ENCODE data around the gene ERG28. TPM values are rescaled to one million over a fixed set of nuclear protein-coding genes. Genes with fewer than 3 reads are reported as not detected.

The ERG28 gene
- total and polyA plus RNA-seq, 10 of the 15 experiments (the other 5 are each of a cell fraction or from before 2014, with no cell fraction given): 15.2 to 67.0 (median 48.1) TPM

DNA sequence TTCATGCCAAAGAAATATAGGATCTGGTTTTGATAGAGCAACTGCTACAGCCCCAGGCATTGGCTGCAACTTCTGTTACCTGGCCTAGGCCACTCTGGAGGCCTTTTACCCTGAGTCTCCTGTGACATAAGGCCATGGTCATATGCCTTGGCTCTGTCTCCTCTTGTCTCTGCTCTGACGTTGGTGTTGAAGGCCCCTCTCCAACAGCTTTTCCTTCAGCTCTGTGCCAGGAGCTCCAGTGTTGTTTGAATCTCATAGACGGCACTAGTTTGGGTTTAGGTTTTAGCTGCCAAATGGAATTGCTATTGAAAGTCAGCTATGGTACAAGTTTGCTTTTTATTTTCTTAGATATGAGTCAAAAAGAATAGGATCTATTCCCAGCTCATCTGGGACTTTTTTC, 41.4 kb upstream of the ERG28 start:
- no peak for FAIRE-seq

DNA sequence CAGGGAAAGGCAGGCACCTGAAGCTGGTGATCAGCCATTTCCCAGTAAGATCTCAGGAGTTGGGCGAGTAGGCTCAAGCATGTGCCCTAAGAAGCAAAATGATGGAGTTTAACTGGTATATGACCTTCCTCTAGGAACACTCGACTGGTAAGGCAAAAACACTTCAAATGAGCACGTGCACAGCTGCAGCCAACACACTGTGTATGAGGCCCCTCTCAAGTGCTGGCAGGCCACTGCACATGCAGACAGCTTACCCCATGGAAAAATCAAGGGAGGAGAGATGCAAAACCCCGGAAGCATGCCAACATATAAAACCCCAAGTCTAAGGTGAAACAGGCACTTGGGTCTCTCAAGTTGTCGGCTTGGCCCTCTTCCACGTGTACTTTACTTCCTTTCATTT, 39.6 kb upstream of the ERG28 start:
- Histone ChIP-seq H4K20me1 (ENCODE audit: control insufficient read depth, insufficient read depth) (no peaks in the 10 kb centered on the region), H3K4me1 (ENCODE audit: control insufficient read depth, insufficient read depth, low read length) (no peaks in the 10 kb centered on the region), H3K4me2 (ENCODE audit: control insufficient read depth, insufficient read depth) (no peak overlapping the region), H3K27ac (ENCODE audit: control insufficient read depth, insufficient read depth) (no peak overlapping the region), H3K27me3 (replicated peaks in 1 of 2; ENCODE audit: control insufficient read depth in 2 of 2, insufficient read depth in 2 of 2, low read length in 1 of 2) (no peaks in the 10 kb centered on the region), H3K9ac (ENCODE audit: control insufficient read depth, insufficient read depth, low read length) (no peak overlapping the region), H3K4me3 (no peak overlapping the region), H3K9me3 (replicated peaks; ENCODE audit: control insufficient read depth, insufficient read depth, low read length) (no peaks in the 10 kb centered on the region), H2AFZ (ENCODE audit: control insufficient read depth, low read depth, low read length) (no peak overlapping the region), H3K79me2 (ENCODE audit: control insufficient read depth, insufficient read depth, low read length) (no peaks in the 10 kb centered on the region), H3K36me3 (ENCODE audit: control insufficient read depth in 2 of 2, insufficient read depth in 2 of 2, low read length in 1 of 2) (peaks cover 0 to 5% of the 10 kb centered on the region in 2 experiments; a peak in 3 of 4 replicates)
- WGBS (ENCODE audit: insufficient coverage, insufficient replicate concordance, low lambda C conversion rate, missing lambda C conversion rate): 92% methylated on average over 6 of the region's 6 CpGs
- ChIA-PET CTCF (interaction anchor here (1.1 to 1.2 kb wide), 2 partner anchors 9 to 207 kb away, joined by 3 to 4 read pairs; no protein-coding TSS in a partner anchor), SMC1A (ENCODE audit: uncharacterized antibody, unreplicated experiment) (no interaction called here), POLR2A (no interaction called here), RAD21 (ENCODE audit: unreplicated experiment) (no interaction called here)
- no peak for FAIRE-seq
- intact Hi-C loops (cut with micrococcal nuclease; ENCODE audit: unreplicated experiment) (no loop called here), in situ Hi-C loops (cut with MboI) (no loop called here)
- ATAC-seq: no peak
- no peak for DNase-seq (ENCODE audit: low read depth, low spot score)
- BruUV-seq (replicated peaks): no TSS peak
- TF ChIP-seq, protein P1, sequence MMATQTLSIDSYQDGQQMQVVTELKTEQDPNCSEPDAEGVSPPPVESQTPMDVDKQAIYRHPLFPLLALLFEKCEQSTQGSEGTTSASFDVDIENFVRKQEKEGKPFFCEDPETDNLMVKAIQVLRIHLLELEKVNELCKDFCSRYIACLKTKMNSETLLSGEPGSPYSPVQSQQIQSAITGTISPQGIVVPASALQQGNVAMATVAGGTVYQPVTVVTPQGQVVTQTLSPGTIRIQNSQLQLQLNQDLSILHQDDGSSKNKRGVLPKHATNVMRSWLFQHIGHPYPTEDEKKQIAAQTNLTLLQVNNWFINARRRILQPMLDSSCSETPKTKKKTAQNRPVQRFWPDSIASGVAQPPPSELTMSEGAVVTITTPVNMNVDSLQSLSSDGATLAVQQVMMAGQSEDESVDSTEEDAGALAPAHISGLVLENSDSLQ (IDR thresholded peaks at IDR 0.05): no peak
- TF ChIP-seq, protein P2, sequence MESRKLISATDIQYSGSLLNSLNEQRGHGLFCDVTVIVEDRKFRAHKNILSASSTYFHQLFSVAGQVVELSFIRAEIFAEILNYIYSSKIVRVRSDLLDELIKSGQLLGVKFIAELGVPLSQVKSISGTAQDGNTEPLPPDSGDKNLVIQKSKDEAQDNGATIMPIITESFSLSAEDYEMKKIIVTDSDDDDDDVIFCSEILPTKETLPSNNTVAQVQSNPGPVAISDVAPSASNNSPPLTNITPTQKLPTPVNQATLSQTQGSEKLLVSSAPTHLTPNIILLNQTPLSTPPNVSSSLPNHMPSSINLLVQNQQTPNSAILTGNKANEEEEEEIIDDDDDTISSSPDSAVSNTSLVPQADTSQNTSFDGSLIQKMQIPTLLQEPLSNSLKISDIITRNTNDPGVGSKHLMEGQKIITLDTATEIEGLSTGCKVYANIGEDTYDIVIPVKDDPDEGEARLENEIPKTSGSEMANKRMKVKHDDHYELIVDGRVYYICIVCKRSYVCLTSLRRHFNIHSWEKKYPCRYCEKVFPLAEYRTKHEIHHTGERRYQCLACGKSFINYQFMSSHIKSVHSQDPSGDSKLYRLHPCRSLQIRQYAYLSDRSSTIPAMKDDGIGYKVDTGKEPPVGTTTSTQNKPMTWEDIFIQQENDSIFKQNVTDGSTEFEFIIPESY (IDR thresholded peaks at IDR 0.05): no peak
- TF ChIP-seq RUNX3 (IDR thresholded peaks at IDR 0.05; ENCODE audit: low read length) (no peak), ESRRA (IDR thresholded peaks at IDR 0.05; ENCODE audit: low read length) (no peak), SP1 (IDR thresholded peaks at IDR 0.05; ENCODE audit: low read depth, low read length) (no peak), HDAC2 (IDR thresholded peaks at IDR 0.05) (no peak), SUZ12 (IDR thresholded peaks at IDR 0.05; ENCODE audit: unreplicated experiment) (no peak), CBFB (IDR thresholded peaks at IDR 0.05; ENCODE audit: low read depth) (no peak)
- TF ChIP-seq, protein P3, sequence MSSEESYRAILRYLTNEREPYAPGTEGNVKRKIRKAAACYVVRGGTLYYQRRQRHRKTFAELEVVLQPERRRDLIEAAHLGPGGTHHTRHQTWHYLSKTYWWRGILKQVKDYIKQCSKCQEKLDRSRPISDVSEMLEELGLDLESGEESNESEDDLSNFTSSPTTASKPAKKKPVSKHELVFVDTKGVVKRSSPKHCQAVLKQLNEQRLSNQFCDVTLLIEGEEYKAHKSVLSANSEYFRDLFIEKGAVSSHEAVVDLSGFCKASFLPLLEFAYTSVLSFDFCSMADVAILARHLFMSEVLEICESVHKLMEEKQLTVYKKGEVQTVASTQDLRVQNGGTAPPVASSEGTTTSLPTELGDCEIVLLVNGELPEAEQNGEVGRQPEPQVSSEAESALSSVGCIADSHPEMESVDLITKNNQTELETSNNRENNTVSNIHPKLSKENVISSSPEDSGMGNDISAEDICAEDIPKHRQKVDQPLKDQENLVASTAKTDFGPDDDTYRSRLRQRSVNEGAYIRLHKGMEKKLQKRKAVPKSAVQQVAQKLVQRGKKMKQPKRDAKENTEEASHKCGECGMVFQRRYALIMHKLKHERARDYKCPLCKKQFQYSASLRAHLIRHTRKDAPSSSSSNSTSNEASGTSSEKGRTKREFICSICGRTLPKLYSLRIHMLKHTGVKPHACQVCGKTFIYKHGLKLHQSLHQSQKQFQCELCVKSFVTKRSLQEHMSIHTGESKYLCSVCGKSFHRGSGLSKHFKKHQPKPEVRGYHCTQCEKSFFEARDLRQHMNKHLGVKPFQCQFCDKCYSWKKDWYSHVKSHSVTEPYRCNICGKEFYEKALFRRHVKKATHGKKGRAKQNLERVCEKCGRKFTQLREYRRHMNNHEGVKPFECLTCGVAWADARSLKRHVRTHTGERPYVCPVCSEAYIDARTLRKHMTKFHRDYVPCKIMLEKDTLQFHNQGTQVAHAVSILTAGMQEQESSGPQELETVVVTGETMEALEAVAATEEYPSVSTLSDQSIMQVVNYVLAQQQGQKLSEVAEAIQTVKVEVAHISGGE (CRISPR knock-in tag; IDR thresholded peaks at IDR 0.05): no peak
- TF ChIP-seq, protein P4, sequence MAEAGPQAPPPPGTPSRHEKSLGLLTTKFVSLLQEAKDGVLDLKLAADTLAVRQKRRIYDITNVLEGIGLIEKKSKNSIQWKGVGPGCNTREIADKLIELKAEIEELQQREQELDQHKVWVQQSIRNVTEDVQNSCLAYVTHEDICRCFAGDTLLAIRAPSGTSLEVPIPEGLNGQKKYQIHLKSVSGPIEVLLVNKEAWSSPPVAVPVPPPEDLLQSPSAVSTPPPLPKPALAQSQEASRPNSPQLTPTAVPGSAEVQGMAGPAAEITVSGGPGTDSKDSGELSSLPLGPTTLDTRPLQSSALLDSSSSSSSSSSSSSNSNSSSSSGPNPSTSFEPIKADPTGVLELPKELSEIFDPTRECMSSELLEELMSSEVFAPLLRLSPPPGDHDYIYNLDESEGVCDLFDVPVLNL (IDR thresholded peaks at IDR 0.05; ENCODE audit: low read depth, low read length): no peak

More for the DNA sequence above, 41.4 kb upstream of the ERG28 start:
- SMC1A ChIA-PET (ENCODE audit: uncharacterized antibody, unreplicated experiment): interaction anchor here (0.9 to 2.0 kb wide), 4 partner anchors 9 to 204 kb away, joined by 3 to 6 read pairs (median 3); no protein-coding TSS in a partner anchor
- H3K9me3 ChIP-seq (replicated peaks; ENCODE audit: control insufficient read depth, insufficient read depth, low read length): no peaks in the 10 kb centered on the region
- H4K20me1 ChIP-seq (ENCODE audit: control insufficient read depth, insufficient read depth): no peaks in the 10 kb centered on the region
- H3K27ac ChIP-seq (ENCODE audit: control insufficient read depth, insufficient read depth): no peak overlapping the region
- intact Hi-C loops (cut with micrococcal nuclease; ENCODE audit: unreplicated experiment) (no loop called here), in situ Hi-C loops (cut with MboI) (no loop called here)
- H3K36me3 ChIP-seq (ENCODE audit: control insufficient read depth in 2 of 2, insufficient read depth in 2 of 2, low read length in 1 of 2): peaks cover 0 to 5% of the 10 kb centered on the region in 2 experiments; a peak in 3 of 4 replicates
- no peak for TF ChIP-seq TAF1 (IDR thresholded peaks at IDR 0.05; ENCODE audit: borderline replicate concordance, low read depth, low read length)
- TF ChIP-seq FOXK2 (IDR thresholded peaks at IDR 0.05): no peak
- ATAC-seq (no peak), DNase-seq (ENCODE audit: low read depth, low spot score) (no peak)
- H3K27me3 ChIP-seq (replicated peaks in 1 of 2; ENCODE audit: control insufficient read depth in 2 of 2, insufficient read depth in 2 of 2, low read length in 1 of 2): no peaks in the 10 kb centered on the region
- H2AFZ ChIP-seq (ENCODE audit: control insufficient read depth, low read depth, low read length): no peak overlapping the region
- H3K4me2 ChIP-seq (ENCODE audit: control insufficient read depth, insufficient read depth): no peak overlapping the region
- H3K4me1 ChIP-seq (ENCODE audit: control insufficient read depth, insufficient read depth, low read length): no peaks in the 10 kb centered on the region
- WGBS (ENCODE audit: insufficient coverage, insufficient replicate concordance, low lambda C conversion rate, missing lambda C conversion rate): 62% methylated on average over 2 of the region's 2 CpGs
- CTCF ChIA-PET: interaction anchor here (0.9 to 1.9 kb wide), 3 partner anchors 11 to 280 kb away, joined by 3 to 6 read pairs (median 4); partner anchors contain the start of gene TGFB3
- POLR2A ChIA-PET: no interaction called here
- RAD21 ChIA-PET (ENCODE audit: unreplicated experiment): no interaction called here
- H3K4me3 ChIP-seq: no peak overlapping the region
- H3K9ac ChIP-seq (ENCODE audit: control insufficient read depth, insufficient read depth, low read length): no peak overlapping the region
- BruUV-seq (replicated peaks): no TSS peak
- no peaks in the 10 kb centered on the region for H3K79me2 ChIP-seq (ENCODE audit: control insufficient read depth, insufficient read depth, low read length)

Measured in GM12878 (cell line).